Endothelial cell of umbilical vein (primary cell): ENCODE measurements around the gene ARHGAP15.

Experiments
- EZH2 ChIP-seq: IDR thresholded peaks from 2 replicates; pipeline ENCODE4 v1.6.1; 2012; ENCODE audit warnings: borderline replicate concordance, low read depth, mild to moderate bottlenecking, moderate library complexity, low read length, inconsistent platforms; ENCODE audit not compliant: severe bottlenecking
- JUN ChIP-seq: IDR thresholded peaks from 2 replicates; pipeline ENCODE4 v1.6.1; 2011; ENCODE audit warnings: borderline replicate concordance, low read depth; ENCODE audit not compliant: insufficient read length, insufficient read depth
- MYC ChIP-seq: IDR thresholded peaks from one replicate; pipeline ENCODE4 v1.6.1; 2011; ENCODE audit warnings: mild to moderate bottlenecking, low read depth, low read length
- POLR2A ChIP-seq: IDR thresholded peaks from 2 replicates; pipeline ENCODE4 v1.6.1; 2012; ENCODE audit warnings: low read depth, mild to moderate bottlenecking, control low read depth, low read length
- POLR2AphosphoS5 ChIP-seq: IDR thresholded peaks from 2 replicates; pipeline ENCODE4 v1.6.1; 2012; ENCODE audit warnings: low read depth, mild to moderate bottlenecking, control low read depth, low read length, moderate library complexity; ENCODE audit not compliant: insufficient read depth
- TF ChIP-seq, protein P1 (sequence below), 2 donors: IDR thresholded peaks; 1 replicate in 1 of 2; 2 replicates in 1 of 2; pipeline ENCODE4 v1.5.1; 2011; ENCODE audit warnings: low read length in 2 of 2, mild to moderate bottlenecking in 2 of 2, moderate library complexity in 2 of 2, control low read depth in 1 of 2, inconsistent platforms in 1 of 2, low read depth in 1 of 2; ENCODE audit not compliant: insufficient read depth in 1 of 2; ENCODE audit errors: extremely low read depth in 1 of 2
- TF ChIP-seq, protein P2 (sequence below): IDR thresholded peaks from 2 replicates; pipeline ENCODE4 v1.6.1; 2011; ENCODE audit not compliant: insufficient read depth, insufficient read length

DNA sequence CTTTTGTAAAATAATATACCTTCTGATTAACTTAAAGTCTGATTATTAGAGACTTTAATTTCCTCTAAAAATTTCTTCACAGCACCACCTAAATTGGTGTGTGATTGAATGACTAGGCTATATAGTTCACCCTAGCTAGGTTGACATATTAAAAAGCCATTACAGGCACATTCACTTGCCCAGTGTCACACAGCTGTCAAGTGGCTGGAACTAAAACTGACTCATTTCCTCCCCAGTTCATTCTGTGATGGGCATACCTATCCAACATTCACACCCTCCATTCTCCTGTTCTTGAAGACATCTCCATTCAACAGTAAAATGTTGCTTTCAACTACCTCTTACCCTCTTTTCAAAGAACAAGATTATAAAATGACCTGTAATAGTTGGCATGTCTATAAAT is 334.5 kb downstream of the ARHGAP15 start:
- TF ChIP-seq, protein P1, sequence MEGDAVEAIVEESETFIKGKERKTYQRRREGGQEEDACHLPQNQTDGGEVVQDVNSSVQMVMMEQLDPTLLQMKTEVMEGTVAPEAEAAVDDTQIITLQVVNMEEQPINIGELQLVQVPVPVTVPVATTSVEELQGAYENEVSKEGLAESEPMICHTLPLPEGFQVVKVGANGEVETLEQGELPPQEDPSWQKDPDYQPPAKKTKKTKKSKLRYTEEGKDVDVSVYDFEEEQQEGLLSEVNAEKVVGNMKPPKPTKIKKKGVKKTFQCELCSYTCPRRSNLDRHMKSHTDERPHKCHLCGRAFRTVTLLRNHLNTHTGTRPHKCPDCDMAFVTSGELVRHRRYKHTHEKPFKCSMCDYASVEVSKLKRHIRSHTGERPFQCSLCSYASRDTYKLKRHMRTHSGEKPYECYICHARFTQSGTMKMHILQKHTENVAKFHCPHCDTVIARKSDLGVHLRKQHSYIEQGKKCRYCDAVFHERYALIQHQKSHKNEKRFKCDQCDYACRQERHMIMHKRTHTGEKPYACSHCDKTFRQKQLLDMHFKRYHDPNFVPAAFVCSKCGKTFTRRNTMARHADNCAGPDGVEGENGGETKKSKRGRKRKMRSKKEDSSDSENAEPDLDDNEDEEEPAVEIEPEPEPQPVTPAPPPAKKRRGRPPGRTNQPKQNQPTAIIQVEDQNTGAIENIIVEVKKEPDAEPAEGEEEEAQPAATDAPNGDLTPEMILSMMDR (IDR thresholded peaks at IDR 0.05; ENCODE audit: extremely low read depth in 1 of 2, insufficient read depth in 1 of 2, low read depth in 1 of 2, low read length in 2 of 2): no peak
- TF ChIP-seq, protein P2, sequence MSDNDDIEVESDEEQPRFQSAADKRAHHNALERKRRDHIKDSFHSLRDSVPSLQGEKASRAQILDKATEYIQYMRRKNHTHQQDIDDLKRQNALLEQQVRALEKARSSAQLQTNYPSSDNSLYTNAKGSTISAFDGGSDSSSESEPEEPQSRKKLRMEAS: no peak
- no peak for TF ChIP-seq POLR2A
- no peak for TF ChIP-seq POLR2AphosphoS5
- no peak for TF ChIP-seq EZH2
- TF ChIP-seq MYC: no peak
- TF ChIP-seq JUN: no peak
